NCI-H1105 (cell line): Measurements from ENCODE around the gene C10orf105.

Experiments used
- DNase-seq: peaks from one replicate; lab custom pipeline; 2025; lab: John Stamatoyannopoulos, UW

The C10orf105 gene

GRCh38 chr10:71737001-71737833 lies 17.6 kb upstream of the C10orf105 start:
- no peak for DNase-seq

GRCh38 chr10:71736570-71736952 lies 17.0 kb upstream of the C10orf105 start:
- DNase-seq, result no peak

- no peak for DNase-seq
These were observed 16.4 kb upstream of the C10orf105 start for GRCh38 chr10:71735709-71736569.

GRCh38 chr10:71734797-71735196 lies 15.2 kb upstream of the C10orf105 start:
- no peak for DNase-seq

GRCh38 chr10:71731791-71732190 lies 12.2 kb upstream of the C10orf105 start:
- no peak for DNase-seq

GRCh38 chr10:71729161-71729636 lies 9.6 kb upstream of the C10orf105 start:
- DNase-seq, result no peak

GRCh38 chr10:71727738-71728737 lies 8.5 kb upstream of the C10orf105 start:
- no peak for DNase-seq

GRCh38 chr10:71727105-71727737 lies 7.6 kb upstream of the C10orf105 start:
- no peak for DNase-seq

GRCh38 chr10:71726580-71727104 lies 7.1 kb upstream of the C10orf105 start:
- no peak for DNase-seq

GRCh38 chr10:71725998-71726579 lies 6.5 kb upstream of the C10orf105 start:
- DNase-seq, result no peak

GRCh38 chr10:71725249-71725648 lies 5.7 kb upstream of the C10orf105 start:
- DNase-seq, result no peak

- DNase-seq, result no peak
These were observed 5.0 kb upstream of the C10orf105 start for GRCh38 chr10:71724539-71724938.

GRCh38 chr10:71723311-71723710 lies 3.7 kb upstream of the C10orf105 start:
- DNase-seq, result no peak

GRCh38 chr10:71722849-71723248 lies 3.3 kb upstream of the C10orf105 start:
- no peak for DNase-seq

- no peak for DNase-seq
These were observed 1.7 kb upstream of the C10orf105 start for GRCh38 chr10:71721313-71721712.

- DNase-seq, result no peak
These were observed 710 bp upstream of the C10orf105 start for GRCh38 chr10:71720288-71720687.

GRCh38 chr10:71719042-71719441 lies 536 bp downstream of the C10orf105 start:
- no peak for DNase-seq

- no peak for DNase-seq
These were observed 1.3 kb downstream of the C10orf105 start for GRCh38 chr10:71718165-71718698.

- DNase-seq, result no peak
These were observed 2.0 kb downstream of the C10orf105 start for GRCh38 chr10:71717551-71717951.

GRCh38 chr10:71717056-71717455 lies 2.5 kb downstream of the C10orf105 start:
- DNase-seq, result no peak
